A549 (cell line): ENCODE measurements around the gene SLC26A9.

Experiments
- CEBPB ChIP-seq, 2 experiments: fragments of >200 bp in 1 of 2; sonication (Bioruptor Twin) in 1 of 2; formaldehyde crosslinking in 1 of 2; IDR thresholded peaks; 2 replicates each; pipeline ENCODE4 v1.6.1; 2012 to 2016
- JUN ChIP-seq, 2 experiments: fragments of >200 bp; sonication (Bioruptor Twin); formaldehyde crosslinking; IDR thresholded peaks; 2 replicates in 1 of 2; 3 replicates in 1 of 2; pipeline ENCODE4 v1.6.1; 2016 to 2017
- KDM5A ChIP-seq: fragments of 200-600 bp; sonication (generic); IDR thresholded peaks from 2 replicates; pipeline ENCODE4 v1.6.1; 2016; ENCODE audit warnings: antibody characterized with exemption, mild to moderate bottlenecking
- MAFK ChIP-seq: fragments of 450-650 bp; IDR thresholded peaks from 2 replicates; pipeline ENCODE4 v1.6.1; 2014; ENCODE audit not compliant: partially characterized antibody
- POLR2A ChIP-seq: IDR thresholded peaks from 2 replicates; pipeline ENCODE4 v1.6.1; 2012; ENCODE audit warnings: mild to moderate bottlenecking, low read length
- POLR2AphosphoS2 ChIP-seq: conservative IDR thresholded peaks from 2 replicates; pipeline ENCODE4 v1.6.1; 2012; ENCODE audit warnings: low read length, improper control_type of control experiment, inconsistent platforms
- RARB ChIP-seq: fragments of 250-450 bp; sonication (Bioruptor Pico); IDR thresholded peaks from 2 replicates; pipeline ENCODE4 v1.8.0; 2021; ENCODE audit warnings: mild to moderate bottlenecking, moderate library complexity
- ZSCAN20 ChIP-seq: fragments of 250-450 bp; sonication (Bioruptor Pico); IDR thresholded peaks from 2 replicates; pipeline ENCODE4 v1.8.0; 2022; ENCODE audit warnings: mild to moderate bottlenecking, moderate library complexity
- TF ChIP-seq, protein P1 (sequence below): fragments of >200 bp; sonication (Bioruptor Twin); formaldehyde crosslinking; IDR thresholded peaks from 3 replicates; pipeline ENCODE4 v1.5.1; 2016
- TF ChIP-seq, protein P2 (sequence below): fragments of 250-450 bp; sonication (Bioruptor Pico); IDR thresholded peaks from 2 replicates; pipeline ENCODE4 v1.5.0; 2021; ENCODE audit warnings: mild to moderate bottlenecking, moderate library complexity, borderline replicate concordance
- TF ChIP-seq, protein P3 (sequence below): fragments of 150-350 bp; IDR thresholded peaks from 2 replicates; pipeline ENCODE4 v1.6.1; 2014; ENCODE audit warnings: low read depth, mild to moderate bottlenecking, low read length

DNA sequence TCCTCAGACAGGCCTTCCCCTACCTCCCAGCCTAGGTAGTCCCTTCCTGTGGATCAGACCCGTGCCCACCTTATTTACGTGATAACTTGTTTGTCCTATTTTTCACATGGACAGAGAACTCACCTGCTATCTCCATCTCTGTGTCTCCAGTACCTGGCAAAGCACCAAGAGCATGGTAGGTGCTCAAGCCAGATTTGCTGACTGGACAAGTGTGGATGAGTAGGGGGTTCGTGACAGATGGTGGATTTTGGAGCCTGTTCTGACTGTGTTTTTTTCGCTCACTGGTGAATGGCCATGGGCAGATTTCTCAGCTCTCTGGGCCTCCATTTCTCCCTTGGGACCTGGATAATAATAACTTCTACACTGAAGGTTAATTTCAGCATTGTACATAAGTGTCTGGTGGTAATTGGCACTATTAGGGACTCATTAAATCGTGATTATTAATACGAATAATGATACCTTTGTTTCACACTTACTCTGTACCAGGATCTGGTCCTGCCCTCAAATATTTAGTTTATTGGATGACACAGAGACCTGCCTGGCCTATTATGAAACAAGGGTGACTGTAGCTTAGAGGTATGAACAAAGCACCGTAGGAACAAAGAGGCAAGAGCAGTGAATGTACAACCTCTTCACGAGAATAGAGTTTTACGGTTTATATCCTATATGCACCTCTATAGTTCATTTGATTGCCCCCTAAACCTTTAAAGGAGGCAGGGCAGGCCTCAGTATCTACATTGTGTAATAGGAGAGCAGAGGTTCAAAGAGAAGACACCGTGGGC is 24.5 kb upstream of the SLC26A9 start:
- TF ChIP-seq, protein P1, sequence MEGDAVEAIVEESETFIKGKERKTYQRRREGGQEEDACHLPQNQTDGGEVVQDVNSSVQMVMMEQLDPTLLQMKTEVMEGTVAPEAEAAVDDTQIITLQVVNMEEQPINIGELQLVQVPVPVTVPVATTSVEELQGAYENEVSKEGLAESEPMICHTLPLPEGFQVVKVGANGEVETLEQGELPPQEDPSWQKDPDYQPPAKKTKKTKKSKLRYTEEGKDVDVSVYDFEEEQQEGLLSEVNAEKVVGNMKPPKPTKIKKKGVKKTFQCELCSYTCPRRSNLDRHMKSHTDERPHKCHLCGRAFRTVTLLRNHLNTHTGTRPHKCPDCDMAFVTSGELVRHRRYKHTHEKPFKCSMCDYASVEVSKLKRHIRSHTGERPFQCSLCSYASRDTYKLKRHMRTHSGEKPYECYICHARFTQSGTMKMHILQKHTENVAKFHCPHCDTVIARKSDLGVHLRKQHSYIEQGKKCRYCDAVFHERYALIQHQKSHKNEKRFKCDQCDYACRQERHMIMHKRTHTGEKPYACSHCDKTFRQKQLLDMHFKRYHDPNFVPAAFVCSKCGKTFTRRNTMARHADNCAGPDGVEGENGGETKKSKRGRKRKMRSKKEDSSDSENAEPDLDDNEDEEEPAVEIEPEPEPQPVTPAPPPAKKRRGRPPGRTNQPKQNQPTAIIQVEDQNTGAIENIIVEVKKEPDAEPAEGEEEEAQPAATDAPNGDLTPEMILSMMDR = no peak
- TF ChIP-seq POLR2AphosphoS2 = no peak
- no peak for TF ChIP-seq POLR2A
- no peak for TF ChIP-seq JUN (IDR thresholded peaks at IDR 0.05)
- no peak for TF ChIP-seq RARB (CRISPR knock-in tag)
- TF ChIP-seq ZSCAN20 (CRISPR knock-in tag) = no peak
- TF ChIP-seq, protein P2, sequence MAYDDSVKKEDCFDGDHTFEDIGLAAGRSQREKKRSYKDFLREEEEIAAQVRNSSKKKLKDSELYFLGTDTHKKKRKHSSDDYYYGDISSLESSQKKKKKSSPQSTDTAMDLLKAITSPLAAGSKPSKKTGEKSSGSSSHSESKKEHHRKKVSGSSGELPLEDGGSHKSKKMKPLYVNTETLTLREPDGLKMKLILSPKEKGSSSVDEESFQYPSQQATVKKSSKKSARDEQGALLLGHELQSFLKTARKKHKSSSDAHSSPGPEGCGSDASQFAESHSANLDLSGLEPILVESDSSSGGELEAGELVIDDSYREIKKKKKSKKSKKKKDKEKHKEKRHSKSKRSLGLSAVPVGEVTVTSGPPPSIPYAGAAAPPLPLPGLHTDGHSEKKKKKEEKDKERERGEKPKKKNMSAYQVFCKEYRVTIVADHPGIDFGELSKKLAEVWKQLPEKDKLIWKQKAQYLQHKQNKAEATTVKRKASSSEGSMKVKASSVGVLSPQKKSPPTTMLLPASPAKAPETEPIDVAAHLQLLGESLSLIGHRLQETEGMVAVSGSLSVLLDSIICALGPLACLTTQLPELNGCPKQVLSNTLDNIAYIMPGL (CRISPR knock-in tag) = no peak
- peak; percentile 83 for TF ChIP-seq MAFK
- TF ChIP-seq, protein P3, sequence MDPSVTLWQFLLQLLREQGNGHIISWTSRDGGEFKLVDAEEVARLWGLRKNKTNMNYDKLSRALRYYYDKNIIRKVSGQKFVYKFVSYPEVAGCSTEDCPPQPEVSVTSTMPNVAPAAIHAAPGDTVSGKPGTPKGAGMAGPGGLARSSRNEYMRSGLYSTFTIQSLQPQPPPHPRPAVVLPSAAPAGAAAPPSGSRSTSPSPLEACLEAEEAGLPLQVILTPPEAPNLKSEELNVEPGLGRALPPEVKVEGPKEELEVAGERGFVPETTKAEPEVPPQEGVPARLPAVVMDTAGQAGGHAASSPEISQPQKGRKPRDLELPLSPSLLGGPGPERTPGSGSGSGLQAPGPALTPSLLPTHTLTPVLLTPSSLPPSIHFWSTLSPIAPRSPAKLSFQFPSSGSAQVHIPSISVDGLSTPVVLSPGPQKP = no peak
- no peak for TF ChIP-seq KDM5A
- TF ChIP-seq CEBPB (IDR thresholded peaks at IDR 0.05) = no peak
